Lower leg skin (tissue), 3 donors: ENCODE results near the gene HSPBP1.

Experiments used
- POLR2A ChIP-seq, 2 donors: fragments of 450-650 bp; IDR thresholded peaks; one replicate each; pipeline ENCODE4 v1.6.1; 2016 to 2017; ENCODE audit warnings: antibody characterized with exemption in 2 of 2, mild to moderate bottlenecking in 1 of 2, moderate library complexity in 1 of 2
- TF ChIP-seq, protein P1 (sequence below), 3 donors: fragments of 450-650 bp; IDR thresholded peaks; one replicate each; pipeline ENCODE4 v1.5.1; 2016; ENCODE audit warnings: antibody characterized with exemption in 3 of 3, mild to moderate bottlenecking in 3 of 3, moderate library complexity in 2 of 3

GRCh38 chr19:55258476-55258827 lies 21.5 kb downstream of the HSPBP1 start:
- TF ChIP-seq, protein P1, sequence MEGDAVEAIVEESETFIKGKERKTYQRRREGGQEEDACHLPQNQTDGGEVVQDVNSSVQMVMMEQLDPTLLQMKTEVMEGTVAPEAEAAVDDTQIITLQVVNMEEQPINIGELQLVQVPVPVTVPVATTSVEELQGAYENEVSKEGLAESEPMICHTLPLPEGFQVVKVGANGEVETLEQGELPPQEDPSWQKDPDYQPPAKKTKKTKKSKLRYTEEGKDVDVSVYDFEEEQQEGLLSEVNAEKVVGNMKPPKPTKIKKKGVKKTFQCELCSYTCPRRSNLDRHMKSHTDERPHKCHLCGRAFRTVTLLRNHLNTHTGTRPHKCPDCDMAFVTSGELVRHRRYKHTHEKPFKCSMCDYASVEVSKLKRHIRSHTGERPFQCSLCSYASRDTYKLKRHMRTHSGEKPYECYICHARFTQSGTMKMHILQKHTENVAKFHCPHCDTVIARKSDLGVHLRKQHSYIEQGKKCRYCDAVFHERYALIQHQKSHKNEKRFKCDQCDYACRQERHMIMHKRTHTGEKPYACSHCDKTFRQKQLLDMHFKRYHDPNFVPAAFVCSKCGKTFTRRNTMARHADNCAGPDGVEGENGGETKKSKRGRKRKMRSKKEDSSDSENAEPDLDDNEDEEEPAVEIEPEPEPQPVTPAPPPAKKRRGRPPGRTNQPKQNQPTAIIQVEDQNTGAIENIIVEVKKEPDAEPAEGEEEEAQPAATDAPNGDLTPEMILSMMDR (IDR thresholded peaks at IDR 0.05), result no peak
- no peak for TF ChIP-seq POLR2A (IDR thresholded peaks at IDR 0.05)
